OCI-LY7 (cell line): ENCODE results near the gene PTCH1. TPM values are rescaled to one million over a fixed set of nuclear protein-coding genes. Genes with fewer than 3 reads are reported as not detected.
A peak's percentile ranks its signal among the peaks of the same experiment; 100 is the strongest.

ENCODE experiments used
- BruUV-seq: library from RNA; stranded (reverse); fragments of 400-500 nt; replicated peaks from 2 replicates; lab custom pipeline; 2021; lab: Mats Ljungman, UMichigan
- CTCF ChIA-PET: fragments of 300-600 bp; sonication (Branson Sonifier 250); formaldehyde crosslinking; loops from one replicate; lab custom pipeline; 2022; ENCODE audit warnings: antibody characterized with exemption; ENCODE audit not compliant: unreplicated experiment; lab: Charles Lee
- POLR2A ChIA-PET: fragments of 300-600 bp; sonication (Branson Sonifier 250); formaldehyde crosslinking; loops from one replicate; lab custom pipeline; 2022; ENCODE audit warnings: antibody characterized with exemption; lab: Charles Lee
- DNase-seq: peaks from one replicate; pipeline ENCODE4 v3.0.0-alpha.2; 2015; ENCODE audit warnings: low spot score
- H2AFZ ChIP-seq: fragments of 200-600 bp; sonication (generic), shearing (Covaris generic); 2 replicates; pipeline ENCODE4 v1.6.1; 2014; ENCODE audit warnings: mild to moderate bottlenecking, antibody characterized with exemption, low read length, moderate library complexity
- H3K27ac ChIP-seq: fragments of 200-600 bp; sonication (generic); 2 replicates; pipeline ENCODE4 v1.5.1; 2014; ENCODE audit warnings: mixed run types, low read depth, mild to moderate bottlenecking, moderate library complexity, low read length, inconsistent platforms; ENCODE audit not compliant: poor library complexity, severe bottlenecking
- H3K36me3 ChIP-seq: fragments of 200-600 bp; sonication (generic); 2 replicates; pipeline ENCODE4 v1.6.1; 2014; ENCODE audit warnings: mild to moderate bottlenecking, antibody characterized with exemption, low read length, moderate library complexity, mixed read lengths; ENCODE audit not compliant: insufficient read depth
- H3K4me1 ChIP-seq: fragments of 200-600 bp; sonication (generic); 2 replicates; pipeline ENCODE4 v1.5.1; 2014; ENCODE audit warnings: mild to moderate bottlenecking, low read length; ENCODE audit not compliant: insufficient read depth, poor library complexity, severe bottlenecking
- H3K4me2 ChIP-seq: fragments of 200-600 bp; sonication (generic); 2 replicates; pipeline ENCODE4 v1.6.1; 2014; ENCODE audit warnings: mild to moderate bottlenecking, low read length
- H3K4me3 ChIP-seq: fragments of 200-600 bp; sonication (generic); 2 replicates; pipeline ENCODE4 v1.5.1; 2014; ENCODE audit warnings: mild to moderate bottlenecking, low read depth, low read length; ENCODE audit not compliant: poor library complexity, severe bottlenecking
- H3K79me2 ChIP-seq: fragments of 200-600 bp; sonication (generic); 2 replicates; pipeline ENCODE4 v1.6.1; 2016; ENCODE audit warnings: low read depth, mild to moderate bottlenecking, low read length, moderate library complexity, mixed read lengths; ENCODE audit not compliant: insufficient read depth
- H3K9me2 ChIP-seq: fragments of 200-600 bp; sonication (generic); 2 replicates; pipeline ENCODE4 v1.6.1; 2016; ENCODE audit warnings: mild to moderate bottlenecking, low read length, mixed read lengths; ENCODE audit not compliant: insufficient read depth
- H3K9me3 ChIP-seq: fragments of 200-600 bp; sonication (generic); 2 replicates; pipeline ENCODE4 v1.6.1; 2014; ENCODE audit warnings: mild to moderate bottlenecking, mixed run types, low read length, mixed read lengths
- H4K20me1 ChIP-seq: fragments of 200-600 bp; sonication (generic); 2 replicates; pipeline ENCODE4 v1.6.1; 2014; ENCODE audit warnings: mild to moderate bottlenecking, antibody characterized with exemption, low read length, moderate library complexity, mixed read lengths; ENCODE audit not compliant: insufficient read depth
- EZH2phosphoT487 ChIP-seq: fragments of 200-600 bp; sonication (generic); IDR thresholded peaks from 2 replicates; pipeline ENCODE4 v1.6.1; 2018; ENCODE audit warnings: low read depth, borderline replicate concordance, mild to moderate bottlenecking, mixed run types, antibody characterized with exemption, low read length, moderate library complexity, mixed read lengths
- intact Hi-C: fragments of 100-400 bp; cut with micrococcal nuclease; formaldehyde crosslinking; loops from one replicate; pipeline ENCODE4 v1.10.0; 2022; ENCODE audit not compliant: unreplicated experiment
- total RNA-seq, 2 experiments: library from RNA; depleted of rRNA in 1 of 2; stranded (reverse); fragments of >200 nt in 1 of 2; shearing (Covaris generic) in 1 of 2; gene quantifications; 2 replicates each; pipeline ENCODE4 v1.2.3, GENCODE V29; 2014 to 2022
- TF ChIP-seq, protein P1 (sequence below): fragments of 200-600 bp; sonication (generic); conservative IDR thresholded peaks from 2 replicates; pipeline ENCODE4 v1.5.1; 2014; ENCODE audit warnings: mild to moderate bottlenecking, antibody characterized with exemption, low read length, moderate library complexity, mixed read lengths

Gene PTCH1
- total RNA-seq, 2 experiments from 2014 or later, result 13.1 to 36.1 TPM

DNA sequence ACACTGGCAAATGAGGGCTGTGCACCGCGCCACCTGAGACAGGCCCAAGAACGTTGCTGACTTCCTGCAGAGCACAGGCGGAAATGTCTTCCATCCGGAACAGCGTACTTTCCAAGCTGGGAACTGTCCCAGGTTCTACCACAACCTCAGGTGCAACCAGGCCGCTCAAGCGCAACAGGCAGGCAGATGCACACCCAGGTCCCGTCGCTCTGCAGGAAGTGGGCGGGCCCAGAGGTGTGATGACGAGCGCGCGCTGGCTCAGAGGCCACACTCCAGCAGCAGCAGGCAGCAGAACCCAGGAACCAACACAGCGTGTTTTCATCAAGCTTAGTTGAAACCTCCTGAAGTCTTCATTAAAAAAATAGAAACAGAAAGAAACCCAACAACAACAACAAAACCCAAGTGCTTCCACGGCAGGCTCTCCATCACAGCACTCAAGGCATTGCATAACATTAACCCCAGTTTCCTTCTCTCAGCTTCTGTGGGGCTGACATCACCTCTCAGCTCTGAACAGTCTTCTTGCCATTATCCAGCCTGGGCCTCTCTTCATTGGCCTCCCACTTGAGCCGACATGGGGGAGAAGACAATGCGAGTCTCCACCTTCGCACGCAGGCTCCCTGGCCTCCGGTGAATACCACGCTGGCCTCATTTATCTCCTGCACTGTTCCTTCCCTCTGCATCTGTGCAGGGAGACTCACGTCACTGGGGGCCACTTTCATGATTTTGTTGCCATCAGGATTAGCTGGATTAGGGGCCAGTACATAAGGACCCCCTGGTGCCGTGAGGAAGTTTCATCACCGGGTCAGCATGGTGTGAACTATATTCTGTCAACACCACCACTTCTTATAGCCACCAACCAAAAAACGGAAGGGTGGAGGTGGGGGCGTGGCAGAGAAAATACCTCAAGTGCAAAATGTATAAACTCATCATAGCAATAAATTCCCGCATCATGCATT is 22.1 kb downstream of the PTCH1 start:
- H3K27ac ChIP-seq, result peak overlapping the region; percentile 95
- CTCF ChIA-PET, result interaction anchor here (1.0 to 1.3 kb wide), 2 partner anchors 30 to 32 kb away, joined by 3 to 7 read pairs; no protein-coding TSS in a partner anchor
- no peaks in the 10 kb centered on the region for H3K9me2 ChIP-seq
- no peaks in the 10 kb centered on the region for H3K9me3 ChIP-seq
- H3K4me1 ChIP-seq, result peaks cover 66% of the 10 kb centered on the region
- intact Hi-C loops, result loop anchor here (1.0 to 5.0 kb wide), 5 partner anchors 15 to 383 kb away; partner anchors contain the start of genes ERCC6L2 and FANCC
- POLR2A ChIA-PET, result interaction anchor here (0.7 to 5.0 kb wide), 10 partner anchors 10 to 178 kb away, joined by 3 to 33 read pairs (median 4); no protein-coding TSS in a partner anchor
- H2AFZ ChIP-seq, result peak overlapping the region; percentile 13; the same call in 1 of the 2 replicates
- TSS peak; percentile 99 for BruUV-seq
- H3K4me2 ChIP-seq, result peak overlapping the region; percentile 95
- H3K4me3 ChIP-seq, result peak overlapping the region; percentile 63
- no peaks in the 10 kb centered on the region for H3K36me3 ChIP-seq
- peak; percentile 98 for DNase-seq
- no peaks in the 10 kb centered on the region for H4K20me1 ChIP-seq
- H3K79me2 ChIP-seq, result peaks cover 59% of the 10 kb centered on the region
- TF ChIP-seq EZH2phosphoT487, result no peak
- TF ChIP-seq, protein P1, sequence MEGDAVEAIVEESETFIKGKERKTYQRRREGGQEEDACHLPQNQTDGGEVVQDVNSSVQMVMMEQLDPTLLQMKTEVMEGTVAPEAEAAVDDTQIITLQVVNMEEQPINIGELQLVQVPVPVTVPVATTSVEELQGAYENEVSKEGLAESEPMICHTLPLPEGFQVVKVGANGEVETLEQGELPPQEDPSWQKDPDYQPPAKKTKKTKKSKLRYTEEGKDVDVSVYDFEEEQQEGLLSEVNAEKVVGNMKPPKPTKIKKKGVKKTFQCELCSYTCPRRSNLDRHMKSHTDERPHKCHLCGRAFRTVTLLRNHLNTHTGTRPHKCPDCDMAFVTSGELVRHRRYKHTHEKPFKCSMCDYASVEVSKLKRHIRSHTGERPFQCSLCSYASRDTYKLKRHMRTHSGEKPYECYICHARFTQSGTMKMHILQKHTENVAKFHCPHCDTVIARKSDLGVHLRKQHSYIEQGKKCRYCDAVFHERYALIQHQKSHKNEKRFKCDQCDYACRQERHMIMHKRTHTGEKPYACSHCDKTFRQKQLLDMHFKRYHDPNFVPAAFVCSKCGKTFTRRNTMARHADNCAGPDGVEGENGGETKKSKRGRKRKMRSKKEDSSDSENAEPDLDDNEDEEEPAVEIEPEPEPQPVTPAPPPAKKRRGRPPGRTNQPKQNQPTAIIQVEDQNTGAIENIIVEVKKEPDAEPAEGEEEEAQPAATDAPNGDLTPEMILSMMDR, result no peak

DNA sequence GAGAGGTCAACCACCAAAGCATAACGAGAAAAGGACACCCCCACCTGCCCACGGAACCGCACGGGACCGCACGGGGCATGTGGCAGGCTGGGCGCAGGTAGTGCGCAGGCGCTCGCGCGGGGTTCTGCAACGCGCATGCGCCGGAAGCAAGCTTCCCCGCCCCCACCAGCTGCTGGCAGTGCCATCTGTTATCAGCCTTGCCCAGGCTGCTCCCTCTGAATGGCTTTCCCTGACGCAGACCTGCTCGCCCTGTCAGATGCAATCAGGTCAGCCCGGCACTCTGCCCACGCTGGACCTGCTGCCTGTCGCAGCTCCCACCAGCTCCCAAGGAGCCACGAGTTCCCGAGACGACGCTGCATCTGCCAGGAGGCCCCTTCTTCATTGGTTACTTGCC is 22.8 kb downstream of the PTCH1 start:
- Histone ChIP-seq H3K27ac (peak overlapping the region; percentile 95), H3K9me2 (no peaks in the 10 kb centered on the region), H3K9me3 (no peaks in the 10 kb centered on the region), H3K4me2 (peak overlapping the region; percentile 95), H3K4me3 (peak overlapping the region; percentile 63), H3K4me1 (peaks cover 62% of the 10 kb centered on the region), H4K20me1 (no peaks in the 10 kb centered on the region), H3K79me2 (peaks cover 59% of the 10 kb centered on the region), H3K36me3 (no peaks in the 10 kb centered on the region), H2AFZ (peak overlapping the region; percentile 63)
- intact Hi-C loops, result loop anchor here (1.0 to 5.0 kb wide), 5 partner anchors 15 to 383 kb away; partner anchors contain the start of genes ERCC6L2 and FANCC
- TF ChIP-seq, protein P1, result no peak
- TF ChIP-seq EZH2phosphoT487, result no peak
- DNase-seq, result peak; percentile 86
- ChIA-PET POLR2A (interaction anchor here (0.7 to 5.0 kb wide), 7 partner anchors 11 to 68 kb away, joined by 3 to 33 read pairs (median 5); no protein-coding TSS in a partner anchor), CTCF (interaction anchor here (1.0 to 1.3 kb wide), 2 partner anchors 29 to 32 kb away, joined by 3 to 7 read pairs; no protein-coding TSS in a partner anchor)
- BruUV-seq, result no TSS peak
